Esophagus muscularis mucosa (tissue), 3 donors: ENCODE measurements around the gene RAD17.

Experiments used
- POLR2A ChIP-seq: fragments of 450-650 bp; IDR thresholded peaks from one replicate; pipeline ENCODE4 v1.6.1; 2017; ENCODE audit warnings: antibody characterized with exemption, moderate library complexity, mild to moderate bottlenecking, low read depth
- TF ChIP-seq, protein P1 (sequence below), 3 experiments: fragments of 200-600 bp in 2 of 3; fragments of 450-650 bp in 1 of 3; sonication (generic) in 2 of 3; IDR thresholded peaks; one replicate each; pipeline ENCODE4 v1.5.1; 2017 to 2019; ENCODE audit warnings: antibody characterized with exemption in 3 of 3, mild to moderate bottlenecking in 2 of 3, moderate library complexity in 1 of 3

DNA sequence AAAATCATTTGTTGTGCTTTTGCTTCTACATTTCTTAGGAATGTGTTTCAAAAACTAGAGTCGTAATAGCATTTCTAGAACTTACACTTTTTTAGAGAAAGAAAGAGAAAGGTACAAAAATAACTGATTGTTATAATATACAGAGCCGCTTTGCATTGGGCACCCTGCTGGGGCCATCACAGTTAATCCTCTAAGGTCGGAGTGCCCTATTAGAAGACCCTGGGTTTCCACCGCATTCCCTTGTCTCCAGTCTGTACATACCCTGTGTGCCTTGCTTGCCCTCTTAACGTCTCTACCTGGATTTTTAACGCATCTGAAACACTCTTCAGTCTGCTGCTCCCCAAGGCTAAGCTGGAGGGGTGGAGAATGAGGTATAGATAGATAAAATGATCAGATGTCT is 46.6 kb downstream of the RAD17 start:
- TF ChIP-seq, protein P1, sequence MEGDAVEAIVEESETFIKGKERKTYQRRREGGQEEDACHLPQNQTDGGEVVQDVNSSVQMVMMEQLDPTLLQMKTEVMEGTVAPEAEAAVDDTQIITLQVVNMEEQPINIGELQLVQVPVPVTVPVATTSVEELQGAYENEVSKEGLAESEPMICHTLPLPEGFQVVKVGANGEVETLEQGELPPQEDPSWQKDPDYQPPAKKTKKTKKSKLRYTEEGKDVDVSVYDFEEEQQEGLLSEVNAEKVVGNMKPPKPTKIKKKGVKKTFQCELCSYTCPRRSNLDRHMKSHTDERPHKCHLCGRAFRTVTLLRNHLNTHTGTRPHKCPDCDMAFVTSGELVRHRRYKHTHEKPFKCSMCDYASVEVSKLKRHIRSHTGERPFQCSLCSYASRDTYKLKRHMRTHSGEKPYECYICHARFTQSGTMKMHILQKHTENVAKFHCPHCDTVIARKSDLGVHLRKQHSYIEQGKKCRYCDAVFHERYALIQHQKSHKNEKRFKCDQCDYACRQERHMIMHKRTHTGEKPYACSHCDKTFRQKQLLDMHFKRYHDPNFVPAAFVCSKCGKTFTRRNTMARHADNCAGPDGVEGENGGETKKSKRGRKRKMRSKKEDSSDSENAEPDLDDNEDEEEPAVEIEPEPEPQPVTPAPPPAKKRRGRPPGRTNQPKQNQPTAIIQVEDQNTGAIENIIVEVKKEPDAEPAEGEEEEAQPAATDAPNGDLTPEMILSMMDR (IDR thresholded peaks at IDR 0.05), result no peak
- no peak for TF ChIP-seq POLR2A
